T follicular helper cell (primary cell): Measurements from ENCODE around the gene IMMP2L.

Experiments
- DNase-seq: peaks from one replicate; pipeline ENCODE4 v3.0.0-alpha.2; 2020; ENCODE audit warnings: low read depth

IMMP2L gene

DNA sequence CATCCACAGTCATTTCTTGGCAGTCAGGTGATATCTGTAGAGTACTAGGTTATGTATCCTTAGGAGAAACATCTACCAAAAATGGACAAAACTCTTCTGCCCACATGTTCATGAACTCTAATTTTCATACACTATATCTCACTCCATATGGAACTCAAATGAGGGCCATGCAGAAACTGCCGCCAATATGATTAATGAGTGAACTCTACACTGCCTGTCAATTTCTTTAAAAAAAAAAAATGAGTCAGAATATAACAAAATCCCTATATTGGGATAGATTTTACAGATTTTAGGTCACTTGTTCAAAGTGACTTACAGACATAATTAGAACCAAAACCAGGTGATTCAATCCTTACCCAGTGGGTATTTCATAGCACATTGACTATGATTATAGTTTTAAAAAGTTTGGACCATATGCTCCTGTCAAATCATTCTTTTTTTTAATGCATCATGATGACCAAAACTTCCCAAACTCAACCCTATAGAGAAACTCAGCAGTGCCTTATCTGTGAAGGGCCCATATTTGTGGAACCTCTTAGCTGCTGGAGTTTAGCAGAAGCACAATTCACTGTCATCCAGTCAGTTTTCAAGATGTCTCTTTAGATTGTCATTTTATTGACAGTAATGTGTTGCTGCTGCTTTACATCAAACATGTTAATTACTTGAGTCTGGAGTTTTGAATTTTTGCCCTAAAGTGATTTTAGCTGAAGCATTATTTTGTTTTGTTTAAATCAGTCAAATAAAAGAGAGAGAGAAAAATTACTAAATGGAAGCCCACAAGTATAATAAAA is 460.2 kb downstream of the IMMP2L start:
- no peak for DNase-seq

- DNase-seq, result no peak
Measured at GRCh38 chr7:111098926-111099250, 463.4 kb downstream of the IMMP2L start.

DNA sequence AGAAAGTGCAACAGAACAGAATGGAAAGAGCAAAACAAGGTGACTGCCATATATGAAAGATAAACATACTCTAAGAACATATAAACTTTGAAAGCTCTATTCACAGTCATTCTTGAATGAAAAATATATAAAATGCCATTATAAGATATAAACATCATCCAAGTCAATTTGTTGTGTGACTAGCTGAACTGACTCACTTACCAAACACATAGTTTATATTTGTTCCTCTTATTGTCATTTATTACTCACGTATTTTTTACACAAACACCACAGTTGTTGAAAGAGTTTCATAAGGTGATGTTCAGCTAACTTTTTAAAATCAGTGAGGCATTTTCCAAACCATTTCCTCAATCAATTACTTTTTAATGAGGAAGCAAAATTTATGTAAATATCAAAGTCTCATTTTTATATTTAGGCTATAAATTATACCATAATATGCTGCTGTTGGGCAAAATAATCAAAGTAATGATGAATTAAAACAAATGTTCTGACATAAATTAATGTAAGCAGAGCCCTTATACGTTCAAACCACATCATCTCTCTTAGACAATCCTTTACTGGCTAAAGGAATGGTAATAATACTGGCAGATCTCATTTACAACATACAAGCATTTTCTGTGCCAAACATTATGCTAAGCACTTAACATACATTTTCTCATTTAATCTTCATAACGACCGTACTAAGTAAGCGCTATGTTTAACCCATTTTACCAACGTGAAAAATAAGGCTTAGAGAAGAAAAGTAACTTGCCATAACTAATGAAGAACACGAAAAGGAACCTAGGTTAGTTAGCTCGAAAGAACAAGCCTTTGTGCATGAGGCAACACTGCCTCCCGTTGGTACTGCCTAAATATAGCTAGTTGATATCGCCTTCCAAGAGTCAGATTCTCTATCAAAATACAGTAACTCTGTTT is 464.0 kb downstream of the IMMP2L start:
- peak; percentile 35 for DNase-seq

DNA sequence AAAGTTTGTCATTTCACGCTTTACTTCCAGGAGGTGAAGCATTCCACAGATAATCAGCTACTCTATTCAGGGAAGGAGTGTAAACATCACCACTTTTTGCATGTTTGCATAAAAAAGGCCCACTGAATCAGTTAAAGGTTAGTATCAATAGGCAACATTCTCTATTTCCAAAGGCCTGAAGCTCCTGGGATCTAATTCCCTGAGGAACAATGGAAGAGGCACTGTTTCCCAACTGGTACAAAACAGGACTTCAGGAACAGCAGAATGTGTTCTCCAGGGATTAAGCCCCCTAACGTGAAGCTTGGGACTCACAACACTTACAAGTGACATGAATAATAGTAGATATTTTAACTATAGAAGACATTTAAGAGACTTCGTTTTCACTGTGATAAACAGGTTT is 465.3 kb downstream of the IMMP2L start:
- DNase-seq, result no peak

DNA sequence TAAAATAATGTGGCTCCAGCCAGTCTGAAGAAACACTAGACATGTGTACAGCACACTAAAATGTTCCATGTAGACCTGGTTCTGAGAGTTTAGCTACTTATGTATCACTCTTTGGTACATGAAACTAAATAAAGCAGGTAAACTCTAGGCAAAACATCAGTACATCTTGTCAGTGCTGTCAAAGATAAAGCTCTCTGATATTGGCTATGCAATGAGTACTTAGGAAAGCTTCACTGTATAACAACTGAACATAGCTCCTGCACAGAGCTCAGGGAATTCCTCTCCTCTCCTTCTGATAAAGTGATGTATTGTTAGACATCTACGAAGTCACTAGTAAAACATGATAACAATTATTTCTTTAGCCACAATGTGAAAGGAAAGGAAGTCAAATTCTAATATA is 467.9 kb downstream of the IMMP2L start:
- no peak for DNase-seq

DNA sequence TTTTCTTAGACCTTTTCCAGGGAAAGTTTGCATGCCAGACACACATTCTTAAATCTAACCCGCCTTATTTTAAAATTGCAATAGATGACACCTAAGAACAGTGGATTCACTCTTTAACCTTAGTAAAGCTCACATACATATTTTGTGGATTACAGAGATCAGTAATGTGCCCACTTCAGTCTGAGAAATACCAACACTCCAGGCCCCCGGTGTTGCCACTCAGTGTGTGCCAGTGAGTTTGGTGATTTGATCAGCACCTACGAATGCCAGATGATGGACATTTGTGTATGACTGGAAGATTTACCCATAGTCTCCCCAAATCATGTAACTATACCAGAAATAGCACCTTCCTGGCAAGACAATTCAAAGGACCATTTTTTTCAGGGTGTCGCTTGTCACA is 468.8 kb downstream of the IMMP2L start:
- DNase-seq, result no peak

DNA sequence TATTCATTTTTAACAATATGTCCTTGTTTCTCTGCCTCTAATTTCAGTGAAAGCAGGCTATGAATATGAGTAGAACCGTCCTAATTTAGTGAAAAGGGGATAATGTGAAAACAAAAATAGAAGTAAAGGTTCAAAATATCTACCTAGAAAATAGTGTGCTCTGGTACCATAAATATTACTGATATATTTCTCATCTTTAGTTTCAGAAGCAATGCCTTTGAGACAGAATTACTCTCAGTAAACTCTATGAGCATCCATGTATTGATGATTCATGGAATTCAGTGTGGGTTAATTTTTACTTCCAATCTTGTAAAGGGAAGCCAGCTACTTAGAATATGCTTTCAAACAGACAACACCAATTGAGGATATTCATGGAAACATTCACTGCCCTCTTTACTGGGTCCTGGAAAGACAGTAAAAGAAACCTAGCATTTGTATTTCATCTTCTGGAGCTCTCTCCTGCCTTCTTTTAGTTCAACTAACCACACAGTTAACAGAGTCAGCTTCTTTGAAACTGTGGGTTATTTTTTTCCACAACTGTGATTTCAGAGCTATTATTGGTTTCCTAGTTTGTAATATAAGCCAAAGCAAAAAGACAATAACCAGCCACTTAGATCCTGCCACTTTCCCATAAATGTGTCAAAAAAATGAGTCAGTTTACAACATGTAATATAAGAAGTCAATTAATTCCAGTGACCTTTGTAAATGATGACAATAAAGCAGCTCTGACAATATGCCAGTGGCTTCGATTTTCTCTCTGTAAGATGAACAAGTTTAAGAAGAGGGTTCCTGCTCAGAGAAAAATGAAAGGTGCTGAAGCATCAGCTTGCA is 469.7 kb downstream of the IMMP2L start:
- no peak for DNase-seq

- DNase-seq, result no peak
Measured at GRCh38 chr7:111091593-111092358, 470.5 kb downstream of the IMMP2L start.

- DNase-seq, result no peak
Measured at GRCh38 chr7:111090846-111091245, 471.4 kb downstream of the IMMP2L start, which contains the start of gene LRRN3. Gene LRRN3 (plus strand): TSS chr7:111091127. CDS start chr7:111122773, 31,646 bp downstream.

GRCh38 chr7:111089822-111090426 is 472.4 kb downstream of the IMMP2L start:
- no peak for DNase-seq

- DNase-seq, result no peak
Measured at GRCh38 chr7:111088328-111088727, 474.0 kb downstream of the IMMP2L start.

- no peak for DNase-seq
Measured at GRCh38 chr7:111086532-111086931, 475.8 kb downstream of the IMMP2L start.

DNA sequence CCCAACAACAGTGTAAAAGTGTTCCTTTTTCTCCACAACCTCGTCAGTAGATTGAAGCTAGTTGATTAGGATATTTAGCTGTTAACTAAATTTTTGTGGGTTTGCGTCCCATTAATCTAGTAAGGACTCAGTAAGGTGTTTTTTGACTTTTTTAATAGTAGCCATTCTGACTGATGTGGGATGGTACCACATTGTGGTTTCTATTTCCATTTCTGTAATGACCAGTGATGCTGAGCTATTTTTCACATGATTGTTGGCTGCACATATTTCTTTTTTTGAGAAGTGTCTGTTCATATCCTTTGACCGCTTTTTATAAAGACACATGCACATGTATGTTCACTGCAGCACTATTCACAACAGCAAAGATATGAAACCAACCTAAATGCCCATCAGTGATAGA is 476.9 kb downstream of the IMMP2L start:
- no peak for DNase-seq

DNA sequence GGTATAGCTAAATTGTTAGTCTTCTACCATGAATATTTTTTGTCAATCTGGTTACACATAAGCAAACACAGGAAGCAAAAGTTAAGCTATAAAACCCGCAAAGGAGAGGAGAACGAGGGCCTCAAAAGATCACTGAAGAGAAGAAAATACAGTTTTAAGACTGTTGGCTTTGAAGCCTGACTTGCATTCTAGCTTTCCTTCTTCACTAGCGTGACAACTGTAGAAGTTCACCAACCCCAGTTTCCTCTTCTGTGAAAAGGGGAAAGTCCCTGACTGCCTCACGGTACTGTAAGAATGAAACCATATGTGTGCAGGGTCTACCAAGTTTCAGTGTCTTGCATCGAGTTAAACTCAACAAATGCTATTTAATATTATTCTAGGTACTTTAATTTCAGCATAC is 478.9 kb downstream of the IMMP2L start:
- DNase-seq, result peak; percentile 16

GRCh38 chr7:111082351-111082750 is 479.9 kb downstream of the IMMP2L start:
- DNase-seq, result no peak

GRCh38 chr7:111081546-111082267 is 480.6 kb downstream of the IMMP2L start:
- DNase-seq, result no peak

GRCh38 chr7:111080495-111081105 is 481.7 kb downstream of the IMMP2L start:
- DNase-seq, result no peak

DNA sequence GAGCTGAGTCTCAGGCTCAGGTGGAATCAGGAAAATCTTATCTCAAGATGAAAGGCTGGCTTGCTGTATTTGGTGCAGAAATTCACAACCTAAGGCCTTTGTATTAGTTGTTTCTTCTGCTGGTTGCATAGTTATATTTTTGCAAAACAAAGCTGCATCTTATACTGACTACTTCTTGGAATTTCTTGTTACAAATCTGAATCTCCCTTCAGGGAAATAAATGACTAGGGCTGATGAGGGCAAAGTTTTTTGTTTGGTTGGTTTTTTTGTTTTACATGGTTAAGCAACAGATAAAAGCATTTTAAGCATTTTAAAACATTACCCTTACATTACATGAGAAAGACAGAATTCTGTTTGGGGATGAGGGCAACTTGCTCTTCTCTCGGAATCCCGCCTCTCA is 485.3 kb downstream of the IMMP2L start:
- DNase-seq, result no peak

- DNase-seq, result no peak
Measured at GRCh38 chr7:111076205-111076604, 486.1 kb downstream of the IMMP2L start.

DNA sequence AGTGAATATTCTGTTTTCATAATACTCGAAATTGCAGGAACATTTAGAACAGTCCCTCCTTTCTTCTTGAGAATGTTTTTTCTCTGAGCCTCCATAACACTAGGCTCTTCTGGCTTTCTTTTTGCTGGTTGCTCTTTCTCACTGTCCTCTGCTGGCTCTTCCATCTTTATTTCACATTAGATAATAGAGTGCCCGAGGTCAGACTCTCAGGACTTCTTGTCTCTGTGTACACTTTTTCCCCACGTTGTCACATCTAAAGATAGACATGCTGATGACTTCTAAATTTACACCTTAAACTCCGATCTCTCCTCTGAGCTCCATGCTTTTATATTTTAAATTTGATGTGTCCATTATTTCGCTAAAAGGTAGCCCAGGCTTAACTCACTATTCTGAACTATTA is 486.8 kb downstream of the IMMP2L start:
- DNase-seq, result no peak
